ENCODE data around the gene CERCAM.

Gene CERCAM

DNA sequence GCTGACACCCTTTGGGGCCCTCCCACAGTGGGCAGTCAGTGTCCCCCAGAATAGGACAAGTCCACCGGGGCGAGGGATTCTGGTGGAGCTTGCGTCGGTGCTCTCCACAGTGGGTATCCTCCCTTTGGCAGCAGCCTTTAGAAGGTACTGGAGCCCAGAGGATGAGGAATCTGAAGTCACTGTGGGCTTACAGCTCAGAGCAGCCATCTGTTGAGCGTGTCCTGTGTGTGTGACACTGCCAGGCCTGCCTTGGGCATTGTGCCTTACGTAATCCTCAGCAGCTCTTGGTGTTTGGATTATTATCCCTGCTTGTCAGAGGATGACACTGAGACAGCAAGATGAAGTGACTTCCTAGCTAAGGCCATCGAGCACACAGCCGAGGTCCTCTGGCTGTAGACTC is 36.9 kb upstream of the CERCAM start:
- Histone ChIP-seq H2BK120ac (ENCODE audit: insufficient read depth, low read length, poor library complexity) (no peak overlapping the region), H4K12ac (ENCODE audit: low read depth, low read length) (no peak overlapping the region), H3K4me1 (ENCODE audit: control insufficient read depth in 1 of 2, insufficient read depth in 2 of 2, low read length in 2 of 2) (no peaks in the 10 kb centered on the region), H2BK5ac (ENCODE audit: low read depth, low read length, poor library complexity) (no peak overlapping the region), H3K18ac (ENCODE audit: low read length) (no peak overlapping the region), H3K4ac (ENCODE audit: low read depth, low read length) (no peak overlapping the region), H3K4me3 (ENCODE audit: low read depth, low read length) (no peak overlapping the region), H3K79me2 (ENCODE audit: control insufficient read depth, insufficient read depth, low read length, poor library complexity) (no peaks in the 10 kb centered on the region), H2BK12ac (ENCODE audit: low read length) (no peak overlapping the region), H3K9ac (ENCODE audit: low read length) (no peak overlapping the region), H2AFZ (ENCODE audit: insufficient read depth, low read length, poor library complexity) (no peak overlapping the region), H4K8ac (ENCODE audit: low read depth, low read length) (no peak overlapping the region), H3K4me2 (ENCODE audit: low read length) (no peak overlapping the region), H3K9me3 (ENCODE audit: insufficient read depth, low read depth, low read length) (peaks cover 4% of the 10 kb centered on the region), H2AK5ac (ENCODE audit: low read length) (no peak overlapping the region), H3K27me3 (ENCODE audit: insufficient read depth, low read length) (no peaks in the 10 kb centered on the region), H4K91ac (ENCODE audit: low read depth, low read length) (no peak overlapping the region), H3K36me3 (ENCODE audit: control insufficient read depth in 1 of 2, insufficient read depth in 2 of 2, low read length in 2 of 2) (peaks cover 40 to 59% of the 10 kb centered on the region in 2 experiments), H3K14ac (ENCODE audit: low read length) (no peak overlapping the region), H3K79me1 (ENCODE audit: low read length) (no peaks in the 10 kb centered on the region), H3K27ac (ENCODE audit: low read depth, low read length) (no peak overlapping the region), H3K23ac (ENCODE audit: low read length) (no peak overlapping the region)
- WGBS (ENCODE audit: extremely low coverage, insufficient coverage, insufficient read length), result no CpG with 5 or more reads among the region's 8 CpGs
- no peak for DNase-seq

DNA sequence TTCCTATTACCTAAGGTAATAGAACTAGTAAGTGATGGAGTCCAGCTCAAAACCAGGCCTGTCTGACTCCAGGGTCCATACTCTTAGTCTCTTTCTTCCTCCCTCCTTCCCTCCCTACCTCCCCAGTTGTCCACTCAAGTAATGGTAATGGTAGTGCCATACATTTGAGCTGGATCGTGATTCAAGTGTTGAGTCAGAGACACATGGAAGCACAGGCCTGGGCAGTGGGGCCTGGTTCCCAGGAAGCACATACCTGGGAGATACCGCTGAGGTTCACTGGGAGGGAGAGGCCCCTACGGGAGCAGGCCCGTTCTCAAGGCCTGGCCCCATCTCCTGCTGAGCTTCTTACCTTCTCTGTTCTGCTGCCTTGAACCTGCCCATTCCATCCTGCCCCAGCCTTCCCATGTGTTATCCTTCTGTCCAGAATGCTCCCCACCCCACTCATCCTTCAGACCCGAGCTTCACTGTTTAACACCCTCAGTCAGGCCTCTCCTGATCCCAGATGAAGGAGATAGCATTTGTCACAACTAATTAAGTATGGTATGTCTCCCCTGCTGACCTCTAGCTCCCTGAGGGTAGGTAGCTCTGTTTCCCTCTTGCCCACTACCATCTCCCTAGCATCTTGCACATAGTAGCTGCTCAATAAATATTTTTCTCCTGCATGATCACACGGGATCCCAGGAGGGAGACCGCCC is 35.7 kb upstream of the CERCAM start:
- Histone ChIP-seq H3K36me3 (ENCODE audit: control insufficient read depth in 1 of 2, insufficient read depth in 2 of 2, low read length in 2 of 2) (peaks cover 48 to 67% of the 10 kb centered on the region in 2 experiments), H2BK5ac (ENCODE audit: low read depth, low read length, poor library complexity) (no peak overlapping the region), H3K4ac (ENCODE audit: low read depth, low read length) (no peak overlapping the region), H3K79me2 (ENCODE audit: control insufficient read depth, insufficient read depth, low read length, poor library complexity) (no peaks in the 10 kb centered on the region), H3K9me3 (ENCODE audit: insufficient read depth, low read depth, low read length) (peaks cover 6% of the 10 kb centered on the region), H2AK5ac (ENCODE audit: low read length) (no peak overlapping the region), H3K9ac (ENCODE audit: low read length) (no peak overlapping the region), H2BK12ac (ENCODE audit: low read length) (no peak overlapping the region), H4K91ac (ENCODE audit: low read depth, low read length) (no peak overlapping the region), H3K4me1 (ENCODE audit: control insufficient read depth in 1 of 2, insufficient read depth in 2 of 2, low read length in 2 of 2) (no peaks in the 10 kb centered on the region), H3K4me3 (ENCODE audit: low read depth, low read length) (no peak overlapping the region), H2AFZ (ENCODE audit: insufficient read depth, low read length, poor library complexity) (no peak overlapping the region), H4K8ac (ENCODE audit: low read depth, low read length) (no peak overlapping the region), H3K27ac (ENCODE audit: low read depth, low read length) (no peak overlapping the region), H3K79me1 (ENCODE audit: low read length) (no peaks in the 10 kb centered on the region), H3K18ac (ENCODE audit: low read length) (no peak overlapping the region), H3K4me2 (ENCODE audit: low read length) (no peak overlapping the region), H3K14ac (ENCODE audit: low read length) (no peak overlapping the region), H2BK120ac (ENCODE audit: insufficient read depth, low read length, poor library complexity) (no peak overlapping the region), H4K12ac (ENCODE audit: low read depth, low read length) (no peak overlapping the region), H3K27me3 (ENCODE audit: insufficient read depth, low read length) (no peaks in the 10 kb centered on the region), H3K23ac (ENCODE audit: low read length) (no peak overlapping the region)
- DNase-seq, result no peak
- WGBS (ENCODE audit: extremely low coverage, insufficient coverage, insufficient read length), result no CpG with 5 or more reads among the region's 7 CpGs

- no peak overlapping the region for H4K12ac ChIP-seq (ENCODE audit: low read depth, low read length)
- peaks cover 54 to 70% of the 10 kb centered on the region in 2 experiments for H3K36me3 ChIP-seq (ENCODE audit: control insufficient read depth in 1 of 2, insufficient read depth in 2 of 2, low read length in 2 of 2)
- no peak overlapping the region for H2BK5ac ChIP-seq (ENCODE audit: low read depth, low read length, poor library complexity)
Measured at GRCh38 chr9:128385496-128386460, 34.9 kb upstream of the CERCAM start.

DNA sequence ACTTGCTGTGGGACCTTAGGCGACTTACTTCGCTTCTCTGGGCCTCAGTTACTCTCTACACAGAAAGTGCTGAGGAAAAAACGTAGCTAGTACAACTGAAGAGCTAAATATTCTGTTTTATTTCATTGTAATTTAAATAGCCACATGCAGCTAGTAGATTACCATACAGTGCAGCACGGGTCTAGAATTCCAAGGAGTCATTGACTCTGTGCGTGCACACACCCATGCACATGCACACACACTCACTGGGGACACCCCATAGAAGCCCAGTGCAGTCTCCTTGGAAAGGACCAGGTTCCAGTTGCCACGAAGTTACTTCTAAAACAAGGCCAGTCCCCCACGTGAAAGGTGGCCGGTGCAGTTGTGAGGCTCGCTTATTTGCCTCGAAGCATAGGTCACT is 32.5 kb upstream of the CERCAM start:
- Histone ChIP-seq H3K36me3 (ENCODE audit: control insufficient read depth in 1 of 2, insufficient read depth in 2 of 2, low read length in 2 of 2) (peaks cover 59 to 60% of the 10 kb centered on the region in 2 experiments), H3K79me1 (ENCODE audit: low read length) (no peaks in the 10 kb centered on the region), H4K8ac (ENCODE audit: low read depth, low read length) (no peak overlapping the region), H3K23ac (ENCODE audit: low read length) (no peak overlapping the region), H3K18ac (ENCODE audit: low read length) (no peak overlapping the region), H3K27me3 (ENCODE audit: insufficient read depth, low read length) (peaks cover 29% of the 10 kb centered on the region), H3K79me2 (ENCODE audit: control insufficient read depth, insufficient read depth, low read length, poor library complexity) (no peaks in the 10 kb centered on the region), H2AK5ac (ENCODE audit: low read length) (no peak overlapping the region), H3K9me3 (ENCODE audit: insufficient read depth, low read depth, low read length) (peaks cover 6% of the 10 kb centered on the region), H2AFZ (ENCODE audit: insufficient read depth, low read length, poor library complexity) (no peak overlapping the region), H4K91ac (ENCODE audit: low read depth, low read length) (no peak overlapping the region), H3K4me2 (ENCODE audit: low read length) (no peak overlapping the region), H3K9ac (ENCODE audit: low read length) (no peak overlapping the region), H2BK120ac (ENCODE audit: insufficient read depth, low read length, poor library complexity) (no peak overlapping the region), H3K4me1 (ENCODE audit: control insufficient read depth in 1 of 2, insufficient read depth in 2 of 2, low read length in 2 of 2) (peaks cover 8 to 9% of the 10 kb centered on the region in 2 experiments), H3K14ac (ENCODE audit: low read length) (no peak overlapping the region), H3K4me3 (ENCODE audit: low read depth, low read length) (no peak overlapping the region), H2BK12ac (ENCODE audit: low read length) (no peak overlapping the region), H4K12ac (ENCODE audit: low read depth, low read length) (no peak overlapping the region), H2BK5ac (ENCODE audit: low read depth, low read length, poor library complexity) (no peak overlapping the region), H3K27ac (ENCODE audit: low read depth, low read length) (no peak overlapping the region), H3K4ac (ENCODE audit: low read depth, low read length) (no peak overlapping the region)
- no peak for DNase-seq
- WGBS (ENCODE audit: extremely low coverage, insufficient coverage, insufficient read length), result no CpG with 5 or more reads among the region's 10 CpGs

More at GRCh38 chr9:128385496-128386460, 34.9 kb upstream of the CERCAM start:
- no peak overlapping the region for H3K4ac ChIP-seq (ENCODE audit: low read depth, low read length)
- H4K91ac ChIP-seq (ENCODE audit: low read depth, low read length), result no peak overlapping the region
- H3K27ac ChIP-seq (ENCODE audit: low read depth, low read length), result no peak overlapping the region
- no peak overlapping the region for H3K14ac ChIP-seq (ENCODE audit: low read length)
- H3K27me3 ChIP-seq (ENCODE audit: insufficient read depth, low read length), result peaks cover 6% of the 10 kb centered on the region
- peaks cover 6% of the 10 kb centered on the region for H3K9me3 ChIP-seq (ENCODE audit: insufficient read depth, low read depth, low read length)
- H2BK12ac ChIP-seq (ENCODE audit: low read length), result no peak overlapping the region
- no peak overlapping the region for H4K8ac ChIP-seq (ENCODE audit: low read depth, low read length)
- H3K4me1 ChIP-seq (ENCODE audit: control insufficient read depth in 1 of 2, insufficient read depth in 2 of 2, low read length in 2 of 2), result no peaks in the 10 kb centered on the region
- H3K9ac ChIP-seq (ENCODE audit: low read length), result no peak overlapping the region
- no peak overlapping the region for H3K18ac ChIP-seq (ENCODE audit: low read length)
- no peak overlapping the region for H2BK120ac ChIP-seq (ENCODE audit: insufficient read depth, low read length, poor library complexity)
- no peaks in the 10 kb centered on the region for H3K79me2 ChIP-seq (ENCODE audit: control insufficient read depth, insufficient read depth, low read length, poor library complexity)
- H2AFZ ChIP-seq (ENCODE audit: insufficient read depth, low read length, poor library complexity), result no peak overlapping the region
- no peak overlapping the region for H3K4me3 ChIP-seq (ENCODE audit: low read depth, low read length)
- H3K4me2 ChIP-seq (ENCODE audit: low read length), result no peak overlapping the region
- DNase-seq, result no peak
- no peaks in the 10 kb centered on the region for H3K79me1 ChIP-seq (ENCODE audit: low read length)
- H2AK5ac ChIP-seq (ENCODE audit: low read length), result no peak overlapping the region
- no peak overlapping the region for H3K23ac ChIP-seq (ENCODE audit: low read length)
- no CpG with 5 or more reads among the region's 18 CpGs for WGBS (ENCODE audit: extremely low coverage, insufficient coverage, insufficient read length)

Data from trophoblast cell (in vitro differentiated cells and primary cell).